ENCODE measurements around the gene C15orf61. TPM values are rescaled to one million over a fixed set of nuclear protein-coding genes. Genes with fewer than 3 reads are reported as not detected.

The C15orf61 gene
- total and polyA plus RNA-seq, 7 experiments from 2014 or later, result 4.3 to 11.4 (median 8.2) TPM

DNA sequence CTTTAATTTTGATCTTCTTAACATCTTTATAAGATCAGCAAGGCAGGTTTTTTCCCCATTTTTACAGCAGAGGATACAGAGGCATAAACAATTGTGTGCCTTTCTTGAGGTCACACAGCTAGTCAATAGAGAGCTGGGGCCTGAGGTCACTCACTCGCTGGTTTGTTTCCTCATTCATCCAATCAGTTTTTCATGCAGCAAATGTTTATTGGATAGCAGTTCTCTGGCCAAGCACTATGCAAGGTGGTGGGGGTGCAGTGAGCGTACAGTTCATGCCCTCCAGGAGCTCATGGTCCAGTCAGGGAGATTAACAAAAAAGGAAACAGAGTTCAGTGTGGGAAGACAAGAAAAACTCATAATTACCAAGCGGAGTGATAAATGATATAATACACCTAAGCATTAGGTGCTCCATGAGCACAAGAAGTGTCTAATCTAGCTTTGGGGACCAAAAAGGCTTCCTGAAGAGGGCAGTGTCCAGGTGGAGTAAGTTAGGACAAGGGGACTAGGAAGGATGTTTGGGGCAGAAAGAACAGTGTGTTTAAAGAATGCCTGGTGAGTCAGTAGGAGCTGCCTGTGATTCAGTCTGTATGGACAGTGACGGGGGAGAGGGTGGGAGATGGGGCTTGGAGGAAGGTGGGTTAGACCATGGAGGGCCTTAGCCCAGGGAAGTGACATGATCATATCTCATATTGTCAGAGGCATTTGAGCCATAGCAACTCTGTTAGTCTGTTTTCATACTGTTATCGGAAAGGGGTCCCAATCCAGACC is 50.9 kb downstream of the C15orf61 start:
- Mint-ChIP-seq H3K4me3 (no peak overlapping the region), H3K4me1 (peaks cover 0 to 4% (median 0%) of the 10 kb centered on the region in 7 donors), H3K36me3 (peaks cover 0 to 39% (median 13%) of the 10 kb centered on the region in 5 donors), H3K27me3 (no peaks in the 10 kb centered on the region), H3K9me3 (no peaks in the 10 kb centered on the region), H3K27ac (peak overlapping the region in 1 of 9 donors; percentile 6)
- POLR2A ChIA-PET, result interaction anchor here (0.7 kb wide), 1 partner anchor 17 kb away, joined by 3 read pairs; no protein-coding TSS in a partner anchor
- H3K9me3 ChIP-seq (ENCODE audit: control insufficient read depth in 2 of 3, low read length in 3 of 3), result no peaks in the 10 kb centered on the region
- peaks cover 0 to 10% (median 0%) of the 10 kb centered on the region in 3 experiments for H3K36me3 ChIP-seq (ENCODE audit: control insufficient read depth in 2 of 3, insufficient read depth in 3 of 3, low read length in 3 of 3)
- no peak overlapping the region for H3K4me3 ChIP-seq (ENCODE audit: low read length)
- intact Hi-C loops (cut with micrococcal nuclease), result no loop called here
- DNase-seq, result no peak
- H3K4me1 ChIP-seq (ENCODE audit: control insufficient read depth in 2 of 2, insufficient read depth in 2 of 2, low read length in 2 of 2), result no peaks in the 10 kb centered on the region
- no peaks in the 10 kb centered on the region for H3K27me3 ChIP-seq (ENCODE audit: control insufficient read depth in 2 of 2, insufficient read depth in 2 of 2, low read length in 2 of 2)
- H3K27ac ChIP-seq (ENCODE audit: low read depth, low read length), result no peak overlapping the region
- CTCF ChIA-PET, result no interaction called here
- ATAC-seq, result no peak

DNA sequence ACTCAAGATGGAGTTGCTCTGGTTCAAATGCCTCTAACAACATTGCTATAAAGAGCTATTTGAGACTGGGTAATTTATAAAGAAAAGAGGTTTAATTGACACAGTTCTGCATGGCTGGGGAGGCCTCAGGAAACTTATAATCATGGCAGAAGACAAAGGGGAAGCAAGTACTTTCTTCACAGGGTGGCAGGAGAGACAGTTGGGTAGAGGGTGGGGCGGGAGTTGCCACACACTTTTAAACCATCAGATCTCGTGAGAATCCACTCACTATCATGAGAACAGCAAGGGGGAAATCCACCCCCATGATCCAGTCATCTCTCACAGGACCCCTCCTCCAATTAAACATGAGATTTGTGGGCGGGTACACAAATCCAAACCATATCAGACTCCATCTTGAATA is 52.3 kb downstream of the C15orf61 start:
- Histone ChIP-seq H3K4me3 (ENCODE audit: low read length) (no peak overlapping the region), H3K36me3 (ENCODE audit: control insufficient read depth in 2 of 3, insufficient read depth in 3 of 3, low read length in 3 of 3) (peaks cover 0 to 10% (median 0%) of the 10 kb centered on the region in 3 experiments), H3K9me3 (ENCODE audit: control insufficient read depth in 2 of 3, low read length in 3 of 3) (no peaks in the 10 kb centered on the region), H3K4me1 (ENCODE audit: control insufficient read depth in 2 of 2, insufficient read depth in 2 of 2, low read length in 2 of 2) (no peaks in the 10 kb centered on the region), H3K27me3 (ENCODE audit: control insufficient read depth in 2 of 2, insufficient read depth in 2 of 2, low read length in 2 of 2) (no peaks in the 10 kb centered on the region), H3K27ac (ENCODE audit: low read depth, low read length) (no peak overlapping the region)
- POLR2A ChIA-PET, result no interaction called here
- Mint-ChIP-seq H3K9me3 (no peaks in the 10 kb centered on the region), H3K27ac (no peak overlapping the region), H3K4me3 (no peak overlapping the region), H3K4me1 (peaks cover 0 to 4% (median 0%) of the 10 kb centered on the region in 7 donors), H3K27me3 (no peaks in the 10 kb centered on the region), H3K36me3 (peaks cover 0 to 34% (median 13%) of the 10 kb centered on the region in 5 donors)
- CTCF ChIA-PET, result no interaction called here
- intact Hi-C loops (cut with micrococcal nuclease), result no loop called here
- ATAC-seq (no peak), DNase-seq (no peak)

DNA sequence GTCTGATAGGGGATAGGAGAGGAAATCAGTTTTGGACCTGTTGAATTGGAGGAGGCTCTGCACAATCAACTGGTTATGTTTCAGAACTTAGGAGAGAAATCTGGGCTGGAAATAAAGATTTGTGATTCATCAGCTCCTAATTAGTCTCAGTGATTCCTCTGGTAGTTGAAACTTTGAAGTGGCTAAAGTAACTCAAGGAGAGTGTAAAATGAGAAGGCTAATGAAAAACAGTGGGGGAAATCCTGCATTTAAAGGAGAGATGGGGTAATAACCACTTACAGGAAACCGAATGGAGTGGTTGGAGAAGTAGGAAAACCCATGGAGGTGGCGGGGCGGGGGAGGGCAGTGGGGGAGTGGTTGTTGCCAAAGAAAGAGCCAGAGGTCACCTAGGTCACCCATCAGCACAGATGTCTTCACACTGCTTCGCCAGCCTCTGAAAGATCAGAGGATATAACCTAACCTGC is 54.1 kb downstream of the C15orf61 start:
- H3K27ac Mint-ChIP-seq, result no peak overlapping the region
- no peak overlapping the region for H3K4me3 ChIP-seq (ENCODE audit: low read length)
- no peaks in the 10 kb centered on the region for H3K4me1 ChIP-seq (ENCODE audit: control insufficient read depth in 2 of 2, insufficient read depth in 2 of 2, low read length in 2 of 2)
- no peaks in the 10 kb centered on the region for H3K9me3 Mint-ChIP-seq
- no peaks in the 10 kb centered on the region for H3K27me3 Mint-ChIP-seq
- H3K27me3 ChIP-seq (ENCODE audit: control insufficient read depth in 2 of 2, insufficient read depth in 2 of 2, low read length in 2 of 2), result no peaks in the 10 kb centered on the region
- peaks cover 0 to 29% (median 9%) of the 10 kb centered on the region in 5 donors for H3K36me3 Mint-ChIP-seq
- H3K4me3 Mint-ChIP-seq, result no peak overlapping the region
- ChIA-PET CTCF (no interaction called here), POLR2A (no interaction called here)
- peaks cover 0 to 4% (median 0%) of the 10 kb centered on the region in 7 donors for H3K4me1 Mint-ChIP-seq
- H3K27ac ChIP-seq (ENCODE audit: low read depth, low read length), result no peak overlapping the region
- no peaks in the 10 kb centered on the region for H3K9me3 ChIP-seq (ENCODE audit: control insufficient read depth in 2 of 3, low read length in 3 of 3)
- DNase-seq (no peak), ATAC-seq (no peak)
- intact Hi-C loops (cut with micrococcal nuclease), result no loop called here
- H3K36me3 ChIP-seq (ENCODE audit: control insufficient read depth in 2 of 3, insufficient read depth in 3 of 3, low read length in 3 of 3), result peaks cover 0 to 2% (median 0%) of the 10 kb centered on the region in 3 experiments

DNA sequence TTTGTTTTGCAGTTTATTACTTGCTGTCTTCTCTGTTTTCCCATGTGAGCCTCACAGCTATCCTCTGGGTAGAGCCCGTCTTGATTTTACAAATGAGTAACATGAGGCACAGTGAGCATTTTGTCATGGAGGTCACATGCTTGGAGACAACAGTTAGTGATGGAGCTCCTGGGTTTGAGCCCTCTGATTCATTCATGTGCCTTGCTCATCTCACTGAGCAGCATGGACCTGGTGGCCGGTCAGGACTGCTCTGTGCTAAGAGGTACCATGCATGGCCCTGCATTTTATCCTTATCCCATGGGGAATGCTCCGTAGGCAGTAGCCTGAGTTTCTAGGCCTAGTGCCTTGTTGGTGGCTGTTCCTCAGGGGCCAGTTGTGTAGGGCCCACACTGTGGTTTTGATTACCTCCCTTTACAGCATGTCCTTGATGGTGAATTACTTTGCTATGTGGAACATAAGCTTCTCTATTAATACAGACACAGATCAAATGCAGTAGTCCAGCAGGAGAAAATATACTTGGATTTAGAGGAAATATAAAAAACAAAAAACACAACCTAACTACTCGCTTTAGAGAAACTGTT is 57.2 kb downstream of the C15orf61 start:
- no peaks in the 10 kb centered on the region for H3K9me3 Mint-ChIP-seq
- intact Hi-C loops (cut with micrococcal nuclease), result no loop called here
- DNase-seq, result no peak
- no peak overlapping the region for H3K27ac Mint-ChIP-seq
- H3K9me3 ChIP-seq (ENCODE audit: control insufficient read depth in 2 of 3, low read length in 3 of 3), result no peaks in the 10 kb centered on the region
- ATAC-seq, result no peak
- ChIA-PET CTCF (no interaction called here), POLR2A (no interaction called here)
- H3K4me1 ChIP-seq (ENCODE audit: control insufficient read depth in 2 of 2, insufficient read depth in 2 of 2, low read length in 2 of 2), result no peaks in the 10 kb centered on the region
- peaks cover 0 to 4% (median 0%) of the 10 kb centered on the region in 7 donors for H3K4me1 Mint-ChIP-seq
- H3K4me3 Mint-ChIP-seq, result no peak overlapping the region
- H3K27me3 ChIP-seq (ENCODE audit: control insufficient read depth in 2 of 2, insufficient read depth in 2 of 2, low read length in 2 of 2), result no peaks in the 10 kb centered on the region
- peaks cover 0 to 28% (median 14%) of the 10 kb centered on the region in 5 donors for H3K36me3 Mint-ChIP-seq
- no peaks in the 10 kb centered on the region for H3K27me3 Mint-ChIP-seq
- H3K36me3 ChIP-seq (ENCODE audit: control insufficient read depth in 2 of 3, insufficient read depth in 3 of 3, low read length in 3 of 3), result no peaks in the 10 kb centered on the region
- H3K27ac ChIP-seq (ENCODE audit: low read depth, low read length), result no peak overlapping the region
- H3K4me3 ChIP-seq (ENCODE audit: low read length), result no peak overlapping the region

DNA sequence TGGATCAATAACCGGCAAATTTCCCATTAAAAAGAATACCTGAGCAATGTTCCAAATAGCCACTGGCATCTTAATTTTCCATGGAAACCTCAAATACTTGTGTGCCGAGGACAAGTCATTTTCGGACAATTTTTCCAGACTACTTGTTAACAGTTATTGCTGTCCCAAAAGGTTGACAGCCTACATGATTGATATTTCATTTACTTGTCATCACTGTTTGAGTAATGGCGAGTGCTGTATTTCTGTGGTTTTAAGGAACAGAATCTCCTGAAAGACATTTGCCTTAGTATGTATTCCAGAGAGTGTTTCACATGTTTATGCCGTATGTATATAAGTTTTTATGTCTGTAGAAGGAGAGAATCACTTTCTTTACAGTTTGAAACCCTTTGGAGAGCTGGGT is 58.2 kb downstream of the C15orf61 start:
- no peak overlapping the region for H3K4me3 Mint-ChIP-seq
- H3K27me3 Mint-ChIP-seq, result no peaks in the 10 kb centered on the region
- H3K9me3 Mint-ChIP-seq, result no peaks in the 10 kb centered on the region
- no peaks in the 10 kb centered on the region for H3K36me3 ChIP-seq (ENCODE audit: control insufficient read depth in 2 of 3, insufficient read depth in 3 of 3, low read length in 3 of 3)
- H3K36me3 Mint-ChIP-seq, result peaks cover 0 to 23% (median 18%) of the 10 kb centered on the region in 5 donors
- no peak for DNase-seq
- ChIA-PET POLR2A (no interaction called here), CTCF (no interaction called here)
- peaks cover 0 to 3% (median 0%) of the 10 kb centered on the region in 7 donors for H3K4me1 Mint-ChIP-seq
- no peak overlapping the region for H3K4me3 ChIP-seq (ENCODE audit: low read length)
- no peaks in the 10 kb centered on the region for H3K9me3 ChIP-seq (ENCODE audit: control insufficient read depth in 2 of 3, low read length in 3 of 3)
- intact Hi-C loops (cut with micrococcal nuclease), result no loop called here
- H3K27ac ChIP-seq (ENCODE audit: low read depth, low read length), result no peak overlapping the region
- no peak overlapping the region for H3K27ac Mint-ChIP-seq
- no peaks in the 10 kb centered on the region for H3K4me1 ChIP-seq (ENCODE audit: control insufficient read depth in 2 of 2, insufficient read depth in 2 of 2, low read length in 2 of 2)
- H3K27me3 ChIP-seq (ENCODE audit: control insufficient read depth in 2 of 2, insufficient read depth in 2 of 2, low read length in 2 of 2), result no peaks in the 10 kb centered on the region
- ATAC-seq, result no peak

Other genes starting within 250 kb of the C15orf61 start
- gene MAP2K5, start 21.6 kb downstream of the C15orf61 start, total RNA-seq, result 10 to 100 TPM; 23.4 to 43.4 (median 35.7) TPM
- 10 to 100 TPM; 22.7 to 25.0 TPM for gene MAP2K5, start 21.6 kb downstream of the C15orf61 start, polyA plus RNA-seq